SU-DHL-6 (cell line): ENCODE data around the gene METTL24.
"Not testable (repeated sequence)": the region's sequence is repeated elsewhere in the genome, so short reads cannot be mapped to it uniquely, and the experiment has no call there.

Source experiments
- H2AFZ ChIP-seq: fragments of 200-600 bp; sonication (generic); 2 replicates; pipeline ENCODE4 v1.6.1; 2014; ENCODE audit warnings: low read depth, mild to moderate bottlenecking, moderate library complexity, mixed read lengths, antibody characterized with exemption, low read length; ENCODE audit not compliant: severe bottlenecking
- H3F3A ChIP-seq: fragments of 200-600 bp; shearing (Covaris generic); 2 replicates; pipeline ENCODE4 v1.6.0; 2016; ENCODE audit warnings: antibody characterized with exemption, mild to moderate bottlenecking; ENCODE audit not compliant: insufficient read depth
- H3K27ac ChIP-seq: fragments of 200-600 bp; sonication (generic); 2 replicates; pipeline ENCODE4 v1.5.1; 2016; ENCODE audit warnings: low read depth, mild to moderate bottlenecking, low read length, moderate library complexity, mixed read lengths
- H3K27me3 ChIP-seq: fragments of 200-600 bp; sonication (generic), shearing (Covaris generic); 2 replicates; pipeline ENCODE4 v1.6.0; 2014; ENCODE audit warnings: mild to moderate bottlenecking, low read length
- H3K36me3 ChIP-seq: fragments of 200-600 bp; sonication (generic); 2 replicates; pipeline ENCODE4 v1.6.1; 2014; ENCODE audit warnings: mild to moderate bottlenecking, low read length, mixed read lengths
- H3K4me2 ChIP-seq: fragments of 300-600, 200-600 bp; shearing (Covaris generic), sonication (generic); 2 replicates; pipeline ENCODE4 v1.6.0; 2014; ENCODE audit warnings: low read length, low read depth, mild to moderate bottlenecking; ENCODE audit not compliant: poor library complexity, severe bottlenecking
- H3K4me3 ChIP-seq: fragments of 200-600 bp; sonication (generic); 2 replicates; pipeline ENCODE4 v1.5.1; 2014; ENCODE audit warnings: antibody characterized with exemption, low read length, mild to moderate bottlenecking, mixed read lengths; ENCODE audit not compliant: insufficient read depth, poor library complexity, severe bottlenecking
- H3K79me2 ChIP-seq: fragments of 200-600 bp; sonication (generic); 2 replicates; pipeline ENCODE4 v1.6.1; 2014; ENCODE audit warnings: mild to moderate bottlenecking, low read length, moderate library complexity; ENCODE audit not compliant: insufficient read depth
- H3K9ac ChIP-seq: fragments of 200-600 bp; sonication (generic); 2 replicates; pipeline ENCODE4 v1.7.0; 2014; ENCODE audit warnings: mild to moderate bottlenecking, low read length
- H3K9me2 ChIP-seq: fragments of 200-600 bp; sonication (generic); replicated peaks from 2 replicates; pipeline ENCODE4 v1.6.1; 2014; ENCODE audit warnings: low read length; ENCODE audit not compliant: insufficient read depth
- H3K9me3 ChIP-seq: fragments of 200-600 bp; sonication (generic); 2 replicates; pipeline ENCODE4 v1.6.1; 2014; ENCODE audit warnings: low read length, mixed read lengths; ENCODE audit not compliant: insufficient read depth
- H4K20me1 ChIP-seq: fragments of 200-600 bp; sonication (generic); 2 replicates; pipeline ENCODE4 v1.6.1; 2014; ENCODE audit warnings: low read depth, mild to moderate bottlenecking, antibody characterized with exemption, low read length, moderate library complexity, mixed read lengths
- CTCF ChIP-seq: fragments of 200-600 bp; sonication (generic); IDR thresholded peaks from one replicate; pipeline ENCODE4 v1.5.1; 2017; ENCODE audit warnings: antibody characterized with exemption, mild to moderate bottlenecking, low read length, moderate library complexity; ENCODE audit not compliant: insufficient read depth, poor library complexity, severe bottlenecking
- EZH2phosphoT487 ChIP-seq: fragments of 200-600 bp; sonication (generic), shearing (Covaris generic); conservative IDR thresholded peaks from 2 replicates; pipeline ENCODE4 v1.6.1; 2018; ENCODE audit warnings: mild to moderate bottlenecking, antibody characterized with exemption, low read length, moderate library complexity, mixed read lengths

METTL24 gene

DNA sequence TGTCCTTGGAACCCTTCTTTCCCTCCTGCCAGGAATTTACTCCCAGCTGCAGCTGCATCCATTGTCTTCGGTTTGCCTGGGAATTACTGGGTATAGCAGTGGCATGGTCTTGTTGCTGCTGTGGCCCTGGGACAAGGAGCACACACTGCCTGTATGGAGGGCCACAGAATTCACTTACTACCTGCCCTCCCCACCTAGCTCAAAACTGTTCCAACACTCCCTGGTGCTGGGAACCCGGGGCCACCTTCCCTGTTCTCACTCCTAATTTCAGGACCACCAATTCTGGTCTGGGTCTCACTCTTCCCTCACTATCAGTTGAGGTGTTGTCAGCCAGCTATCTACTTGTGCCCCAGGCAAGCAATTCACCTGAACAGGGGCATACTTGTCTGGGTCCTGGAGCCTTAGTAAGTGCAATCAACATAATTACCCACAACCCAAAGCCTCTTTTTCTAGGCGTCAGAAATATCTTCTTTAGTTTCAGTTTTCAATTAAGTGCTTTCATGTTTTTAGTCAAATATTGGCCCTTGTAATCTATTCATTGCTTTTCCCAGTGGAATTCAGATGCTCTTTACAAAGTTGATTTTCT is 47.2 kb downstream of the METTL24 start:
- Histone ChIP-seq H3K9ac (no peak overlapping the region), H3K9me3 (no peaks in the 10 kb centered on the region), H2AFZ (no peak overlapping the region), H3K9me2 (no peaks in the 10 kb centered on the region), H3F3A (no peaks in the 10 kb centered on the region), H3K27me3 (no peaks in the 10 kb centered on the region), H3K79me2 (no peaks in the 10 kb centered on the region), H3K36me3 (no peaks in the 10 kb centered on the region), H3K27ac (no peak overlapping the region), H3K4me2 (no peak overlapping the region), H4K20me1 (no peaks in the 10 kb centered on the region), H3K4me3 (no peak overlapping the region)
- TF ChIP-seq EZH2phosphoT487 (no peak), CTCF (no peak)

- not testable (repeated sequence) for H3K36me3 ChIP-seq, H3K9me3 ChIP-seq, H3K79me2 ChIP-seq, H4K20me1 ChIP-seq, H3K4me2 ChIP-seq, H3F3A ChIP-seq, H3K4me3 ChIP-seq, H3K9me2 ChIP-seq, H2AFZ ChIP-seq, H3K27me3 ChIP-seq, H3K9ac ChIP-seq, H3K27ac ChIP-seq
Measured at GRCh38 chr6:110309432-110309831, 48.7 kb downstream of the METTL24 start.

- no peak for TF ChIP-seq CTCF
- TF ChIP-seq EZH2phosphoT487, result no peak
- Histone ChIP-seq H3K27me3 (no peaks in the 10 kb centered on the region), H3K4me2 (no peak overlapping the region), H3K9me2 (no peaks in the 10 kb centered on the region), H3K9me3 (no peaks in the 10 kb centered on the region), H3K9ac (no peak overlapping the region), H3K27ac (no peak overlapping the region), H2AFZ (no peak overlapping the region), H4K20me1 (no peaks in the 10 kb centered on the region), H3K79me2 (no peaks in the 10 kb centered on the region), H3F3A (no peaks in the 10 kb centered on the region), H3K36me3 (no peaks in the 10 kb centered on the region), H3K4me3 (no peak overlapping the region)
Measured at GRCh38 chr6:110307368-110307767, 50.8 kb downstream of the METTL24 start.

- H3K27ac ChIP-seq, H3K4me2 ChIP-seq, H3K36me3 ChIP-seq, H3K27me3 ChIP-seq, H3F3A ChIP-seq, H4K20me1 ChIP-seq, H2AFZ ChIP-seq, H3K9ac ChIP-seq, H3K9me3 ChIP-seq, H3K4me3 ChIP-seq, H3K9me2 ChIP-seq, H3K79me2 ChIP-seq: not testable (repeated sequence)
Measured at GRCh38 chr6:110305832-110306231, 52.3 kb downstream of the METTL24 start.

- not testable (repeated sequence) for H3K27me3 ChIP-seq, H3K27ac ChIP-seq, H3K4me3 ChIP-seq, H3K9me2 ChIP-seq, H4K20me1 ChIP-seq, H3K9me3 ChIP-seq, H3K36me3 ChIP-seq, H3K79me2 ChIP-seq, H3K4me2 ChIP-seq, H3K9ac ChIP-seq, H2AFZ ChIP-seq, H3F3A ChIP-seq
Measured at GRCh38 chr6:110303692-110304091, 54.5 kb downstream of the METTL24 start.
